H1 (cell line): ENCODE data around the gene TACSTD2. TPM values are rescaled to one million over a fixed set of nuclear protein-coding genes. Genes with fewer than 3 reads are reported as not detected.
"Not testable (repeated sequence)": the region's sequence is repeated elsewhere in the genome, so short reads cannot be mapped to it uniquely, and the experiment has no call there.

Source experiments
- CTCF ChIA-PET: fragments of 300-600 bp; sonication (Branson Sonifier 250); formaldehyde crosslinking; loops from one replicate; lab custom pipeline; 2021; ENCODE audit not compliant: partially characterized antibody; lab: Charles Lee
- POLR2A ChIA-PET: fragments of 300-600 bp; sonication (Branson Sonifier 250); formaldehyde crosslinking; loops from one replicate; lab custom pipeline; 2021; ENCODE audit warnings: inconsistent platforms; ENCODE audit not compliant: partially characterized antibody; lab: Charles Lee
- DNase-seq, 2 experiments: peaks; one replicate each; pipeline versions ENCODE4 v3.0.0 to v3.0.0-alpha.2; 2010 to 2022; ENCODE audit warnings: low spot score in 2 of 2, low read depth in 1 of 2, mixed read lengths in 1 of 2
- FAIRE-seq: peaks from 2 replicates; lab custom pipeline; 2011; peaks lifted over from hg19 to GRCh38; lab: Jason Lieb, UNC
- H2AFZ ChIP-seq: 2 replicates; pipeline ENCODE4 v1.8.1; 2012; ENCODE audit warnings: low read length, inconsistent platforms
- H2AK5ac ChIP-seq: 2 replicates; pipeline ENCODE4 v1.6.1; 2013; ENCODE audit warnings: low read depth, low read length
- H2BK120ac ChIP-seq: replicated peaks from 2 replicates; pipeline ENCODE3; 2013; ENCODE audit warnings: low read depth, low read length, inconsistent platforms
- H2BK12ac ChIP-seq: 2 replicates; pipeline ENCODE4 v1.6.1; 2013; ENCODE audit warnings: low read depth, low read length
- H2BK15ac ChIP-seq: 2 replicates; pipeline ENCODE4 v1.6.1; 2013; ENCODE audit warnings: low read length
- H2BK20ac ChIP-seq: 2 replicates; pipeline ENCODE4 v1.6.1; 2013; ENCODE audit warnings: low read length
- H2BK5ac ChIP-seq: 2 replicates; pipeline ENCODE4 v1.6.1; 2013; ENCODE audit warnings: low read depth, low read length
- H3K14ac ChIP-seq: 2 replicates; pipeline ENCODE4 v1.6.1; 2013; ENCODE audit warnings: inconsistent platforms; ENCODE audit not compliant: insufficient read length
- H3K18ac ChIP-seq: 2 replicates; pipeline ENCODE4 v1.6.1; 2013; ENCODE audit warnings: low read length; ENCODE audit errors: extremely low read depth
- H3K23ac ChIP-seq: 2 replicates; pipeline ENCODE4 v1.6.1; 2013; ENCODE audit warnings: inconsistent platforms; ENCODE audit not compliant: insufficient read length
- H3K23me2 ChIP-seq: 2 replicates; pipeline ENCODE4 v1.6.1; 2013; ENCODE audit warnings: low read depth, low read length
- H3K27ac ChIP-seq: 2 replicates; pipeline ENCODE4 v1.6.1; 2011; ENCODE audit warnings: low read depth, low read length, inconsistent platforms
- H3K27me3 ChIP-seq, 4 experiments: replicated peaks in 1 of 4; 1 replicate in 1 of 4; 2 replicates in 3 of 4; pipeline versions ENCODE4 v1.6.1 to v1.8.1; 2011 to 2013; ENCODE audit warnings: low read length in 3 of 4, mild to moderate bottlenecking in 3 of 4, inconsistent platforms in 2 of 4, mixed read lengths in 2 of 4, moderate library complexity in 1 of 4; ENCODE audit not compliant: control insufficient read depth in 3 of 4, insufficient read depth in 3 of 4; ENCODE audit errors: extremely low read depth in 1 of 4
- H3K36me3 ChIP-seq, 4 experiments: 2 replicates each; pipeline versions ENCODE4 v1.6.1 to v1.8.1; 2011 to 2013; ENCODE audit warnings: mild to moderate bottlenecking in 4 of 4, low read length in 3 of 4, moderate library complexity in 2 of 4, control low read depth in 1 of 4, inconsistent platforms in 1 of 4; ENCODE audit not compliant: insufficient read depth in 4 of 4, control insufficient read depth in 2 of 4
- H3K4ac ChIP-seq: replicated peaks from 2 replicates; pipeline ENCODE3; 2013; ENCODE audit warnings: low read length, low read depth, mixed read lengths, inconsistent platforms; ENCODE audit not compliant: insufficient read length
- H3K4me1 ChIP-seq, 4 experiments: replicated peaks in 1 of 4; 1 replicate in 1 of 4; 2 replicates in 3 of 4; pipeline versions ENCODE4 v1.6.1 to v1.8.1; 2011 to 2013; ENCODE audit warnings: low read length in 3 of 4, inconsistent platforms in 2 of 4, mixed read lengths in 1 of 4; ENCODE audit not compliant: insufficient read depth in 4 of 4, control insufficient read depth in 3 of 4
- H3K4me2 ChIP-seq, 2 experiments: 2 replicates each; pipeline versions ENCODE4 v1.6.1 to v1.8.1; 2011 to 2013; ENCODE audit warnings: low read depth in 2 of 2, low read length in 2 of 2, control low read depth in 1 of 2, inconsistent platforms in 1 of 2, mild to moderate bottlenecking in 1 of 2; ENCODE audit not compliant: insufficient read depth in 1 of 2
- H3K4me3 ChIP-seq, 4 experiments: fragments of 200-600, 300-600 bp in 1 of 4; sonication (generic), shearing (Covaris generic), sonication (Bioruptor Twin) in 1 of 4; 2 replicates each; pipeline versions ENCODE4 v1.5.1 to v1.8.1; 2011 to 2016; ENCODE audit warnings: low read length in 4 of 4, low read depth in 3 of 4, control low read depth in 2 of 4, inconsistent platforms in 2 of 4, mild to moderate bottlenecking in 2 of 4, mixed read lengths in 1 of 4, moderate library complexity in 1 of 4; ENCODE audit not compliant: insufficient read depth in 2 of 4; ENCODE audit errors: extremely low read depth in 1 of 4
- H3K56ac ChIP-seq: replicated peaks from 2 replicates; pipeline ENCODE3; 2013; ENCODE audit warnings: low read depth, mild to moderate bottlenecking, mixed read lengths, low read length, inconsistent platforms; ENCODE audit not compliant: insufficient read length
- H3K79me1 ChIP-seq: 2 replicates; pipeline ENCODE4 v1.6.1; 2013; ENCODE audit warnings: low read depth, low read length, control low read depth
- H3K79me2 ChIP-seq, 2 experiments: 2 replicates each; pipeline versions ENCODE4 v1.6.1 to v1.8.1; 2012 to 2013; ENCODE audit warnings: low read length in 2 of 2, mild to moderate bottlenecking in 2 of 2, inconsistent platforms in 1 of 2; ENCODE audit not compliant: insufficient read depth in 2 of 2, control insufficient read depth in 1 of 2
- H3K9ac ChIP-seq, 4 experiments: replicated peaks in 1 of 4; 1 replicate in 1 of 4; 2 replicates in 3 of 4; pipeline versions ENCODE4 v1.6.1 to v1.8.1; 2011 to 2013; ENCODE audit warnings: low read depth in 3 of 4, low read length in 3 of 4, control low read depth in 2 of 4, mild to moderate bottlenecking in 2 of 4, moderate library complexity in 2 of 4, inconsistent platforms in 1 of 4; ENCODE audit errors: extremely low read depth in 1 of 4
- H3K9me3 ChIP-seq, 2 experiments: 2 replicates each; pipeline versions ENCODE4 v1.6.1 to v1.8.1; 2012 to 2013; ENCODE audit warnings: mild to moderate bottlenecking in 2 of 2, moderate library complexity in 2 of 2, control low read depth in 1 of 2, inconsistent platforms in 1 of 2, low read depth in 1 of 2, low read length in 1 of 2, mixed read lengths in 1 of 2; ENCODE audit not compliant: insufficient read depth in 2 of 2
- H4K20me1 ChIP-seq, 2 experiments: replicated peaks in 1 of 2; 2 replicates each; pipeline versions ENCODE3 to v1.8.1; 2011 to 2013; ENCODE audit warnings: inconsistent platforms in 2 of 2, low read length in 2 of 2, mild to moderate bottlenecking in 1 of 2; ENCODE audit not compliant: insufficient read depth in 2 of 2, control insufficient read depth in 1 of 2
- H4K5ac ChIP-seq: 2 replicates; pipeline ENCODE4 v1.6.1; 2013; ENCODE audit warnings: low read length, low read depth, mixed read lengths, inconsistent platforms; ENCODE audit not compliant: insufficient read length
- H4K8ac ChIP-seq: 2 replicates; pipeline ENCODE4 v1.8.0; 2013; ENCODE audit warnings: mild to moderate bottlenecking, moderate library complexity, low read length, inconsistent platforms; ENCODE audit not compliant: insufficient read depth; ENCODE audit errors: extremely low read depth
- H4K91ac ChIP-seq: replicated peaks from 2 replicates; pipeline ENCODE3; 2013; ENCODE audit warnings: low read length, mixed read lengths, inconsistent platforms; ENCODE audit not compliant: insufficient read length
- WGBS, 2 experiments: shearing (Covaris generic) in 1 of 2; methylation state at CpG; one replicate each; pipeline versions ENCODE4 v1.1.6 to v1.1.7; 2013 to 2015; ENCODE audit warnings: low lambda C conversion rate in 2 of 2, mixed read lengths in 2 of 2, inconsistent platforms in 1 of 2, low coverage in 1 of 2, missing lambda C conversion rate in 1 of 2; ENCODE audit not compliant: insufficient replicate concordance in 2 of 2, insufficient coverage in 1 of 2, insufficient read length in 1 of 2; ENCODE audit errors: extremely low coverage in 1 of 2, missing lambda C conversion rate in 1 of 2; 5-methylcytosine and 5-hydroxymethylcytosine counted together
- polyA plus RNA-seq, 7 experiments: library from polyadenylated mRNA; depleted of rRNA in 3 of 7; stranded (reverse) in 5 of 7; unstranded in 2 of 7; fragments of >200 nt in 5 of 7; fragments of 200-250 nt in 2 of 7; gene quantifications; 1 replicate in 5 of 7; 2 replicates in 1 of 7; 4 replicates in 1 of 7; pipeline versions ENCODE4 v1.2.1 to v1.2.3, GENCODE V29; 2011 to 2013; ENCODE audit warnings: missing spikeins in 2 of 7, mixed read lengths in 2 of 7
- total RNA-seq: library from RNA; stranded (reverse); fragmentation: NEBNext Ultra II Directional; extraction: Animal tissue kit (Norgen Biotek cat#: 25700); gene quantifications from 2 replicates; pipeline ENCODE4 v1.2.1, GENCODE V29; 2021

TACSTD2 gene
- total and polyA plus RNA-seq, 2 of the 8 experiments (the other 6 are each of a cell fraction or from before 2014, with no cell fraction given) = 0.76 to 0.85 TPM

DNA sequence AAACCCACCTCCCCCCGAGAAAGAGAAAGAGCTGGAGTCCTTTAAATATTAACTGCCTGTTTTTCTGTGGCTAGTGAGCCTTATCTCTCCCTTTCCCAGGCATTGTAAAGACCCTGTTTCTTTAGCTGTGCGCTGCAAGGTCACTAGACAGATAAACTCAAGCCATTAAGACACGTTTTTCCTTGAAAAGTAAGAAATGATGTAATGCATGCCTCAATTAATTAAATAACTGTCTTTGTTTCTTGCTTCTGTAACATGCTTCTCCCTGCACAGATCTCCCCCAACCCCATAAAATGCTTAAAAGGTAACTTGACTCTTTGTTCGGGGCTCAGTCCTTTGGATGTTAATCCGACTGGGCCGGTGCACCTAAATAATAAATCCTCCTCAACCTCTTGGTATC is 27.8 kb downstream of the TACSTD2 start:
- H4K20me1 ChIP-seq, H3K27ac ChIP-seq, H2AFZ ChIP-seq, H3K18ac ChIP-seq, FAIRE-seq, H3K79me2 ChIP-seq, H3K4me2 ChIP-seq, H3K4me1 ChIP-seq, H2BK12ac ChIP-seq, H2BK5ac ChIP-seq, H2BK15ac ChIP-seq, H3K79me1 ChIP-seq, H3K27me3 ChIP-seq, H3K14ac ChIP-seq, H3K9me3 ChIP-seq, H2BK120ac ChIP-seq, H4K8ac ChIP-seq, H3K56ac ChIP-seq, H3K23me2 ChIP-seq, H3K4me3 ChIP-seq, H2AK5ac ChIP-seq, H3K4ac ChIP-seq, H4K5ac ChIP-seq, H3K36me3 ChIP-seq, POLR2A ChIA-PET, DNase-seq, H3K23ac ChIP-seq, H4K91ac ChIP-seq, H3K9ac ChIP-seq, H2BK20ac ChIP-seq: not testable (repeated sequence)
- 90% methylated on average over 6 of the region's 6 CpGs; no CpG with 5 or more reads in 1 of the 2 experiments for WGBS, 2 experiments
- CTCF ChIA-PET = interaction anchor here (0.7 to 2.1 kb wide), 6 partner anchors 17 to 1000 kb away, joined by 3 to 5 read pairs (median 4); no protein-coding TSS in a partner anchor
